ENCODE results near the gene GABBR2.

Gene GABBR2

GRCh38 chr9:98330831-98331230 is 377.9 kb downstream of the GABBR2 start:
- DNase-seq, result no peak

- no peak for DNase-seq
These were observed 378.8 kb downstream of the GABBR2 start for GRCh38 chr9:98329904-98330303.

GRCh38 chr9:98329281-98329680 is 379.5 kb downstream of the GABBR2 start:
- no peak for DNase-seq

DNA sequence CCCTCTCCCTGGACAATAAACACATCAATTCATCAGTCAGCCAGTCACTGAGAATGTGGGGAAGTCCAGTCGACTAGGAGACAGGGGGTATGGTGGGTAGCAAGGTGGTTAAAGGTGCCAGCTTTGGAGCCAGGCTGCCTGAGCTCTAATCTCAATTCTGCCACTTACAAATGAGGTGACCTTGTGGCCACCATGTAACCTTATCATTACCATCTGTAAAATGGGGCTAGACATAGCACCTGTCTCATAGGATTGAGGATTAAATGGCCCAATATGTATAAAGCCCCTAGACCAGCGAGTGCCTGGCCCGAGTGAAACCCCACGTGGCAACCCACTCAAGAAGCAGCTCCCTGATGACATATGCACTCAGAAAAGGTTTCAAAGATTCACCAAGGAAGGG is 380.0 kb downstream of the GABBR2 start:
- no peak for DNase-seq

DNA sequence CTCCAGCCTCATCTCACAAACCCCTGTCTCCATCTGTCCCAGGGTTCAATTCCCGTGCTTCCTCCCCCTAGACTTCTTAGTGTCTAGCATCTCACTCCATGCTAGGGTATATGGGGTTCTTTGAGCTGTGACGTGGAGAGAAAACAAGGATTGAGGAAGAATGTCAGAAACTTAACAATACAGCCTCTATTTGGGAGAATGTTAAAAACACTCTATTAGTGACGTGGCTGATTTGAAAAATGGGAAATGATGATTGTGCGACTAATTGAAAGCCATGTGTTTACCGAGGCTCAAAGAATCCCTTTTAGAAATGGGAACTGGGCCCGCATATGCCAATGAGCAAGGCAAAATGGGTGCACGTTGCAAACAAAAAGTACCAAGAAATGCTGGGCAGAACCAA is 380.6 kb downstream of the GABBR2 start:
- DNase-seq, result no peak

GRCh38 chr9:98327249-98327561 is 381.5 kb downstream of the GABBR2 start:
- DNase-seq, result no peak

DNA sequence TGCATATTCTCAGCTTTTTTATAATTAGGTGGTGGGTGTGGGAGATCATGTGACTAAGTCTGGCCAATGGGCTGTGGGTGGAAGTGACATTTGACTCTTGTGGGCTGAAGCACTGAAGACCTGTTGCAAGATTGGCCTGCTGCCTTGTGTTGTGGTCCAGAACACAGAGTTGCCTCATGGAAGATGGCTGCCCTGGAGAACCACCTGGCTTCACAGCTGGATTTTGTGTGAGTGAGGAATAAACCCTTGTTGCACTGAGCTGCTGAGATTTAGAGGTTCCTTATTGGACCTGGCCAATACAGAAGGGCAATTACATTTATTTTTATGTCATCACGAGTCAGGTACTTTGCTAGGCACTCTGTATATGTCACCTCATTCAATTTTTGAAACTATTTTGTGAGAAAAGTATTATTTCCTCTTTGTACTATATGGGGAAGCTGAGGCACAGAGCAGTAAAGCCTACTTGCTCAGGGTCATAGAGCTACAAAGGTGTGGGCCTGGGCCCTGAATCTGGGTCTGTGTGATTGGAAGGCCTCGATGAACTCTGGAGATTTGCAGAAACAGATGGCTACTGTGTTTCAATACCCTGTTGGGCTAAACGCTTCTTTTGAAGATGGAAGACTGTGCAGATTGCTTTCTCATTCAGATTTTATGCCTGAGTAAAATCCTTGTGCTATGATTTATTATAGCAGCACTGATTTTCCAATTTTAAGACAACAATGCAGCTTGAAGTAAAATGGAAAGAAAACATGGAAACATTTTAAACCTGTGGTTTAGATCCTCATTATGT is 382.1 kb downstream of the GABBR2 start:
- DNase-seq, result no peak

DNA sequence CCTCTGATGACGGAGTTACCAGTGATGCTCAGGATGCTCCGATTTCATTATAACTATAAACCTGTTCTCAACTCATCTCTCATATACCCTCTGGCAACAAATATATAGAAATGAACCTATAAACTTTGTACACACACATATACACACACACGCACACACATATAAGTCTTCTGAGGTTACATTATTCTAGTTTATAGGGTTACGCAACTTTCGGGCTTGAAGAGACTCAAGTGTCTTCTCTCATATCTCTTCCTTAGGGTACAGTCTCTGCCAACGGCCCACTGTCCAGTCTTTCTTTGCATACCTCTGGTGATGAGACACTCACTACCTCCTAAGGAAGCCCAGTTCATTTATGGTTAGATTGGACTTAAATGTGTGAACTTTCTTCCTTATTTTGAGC is 383.9 kb downstream of the GABBR2 start:
- no peak for DNase-seq

DNA sequence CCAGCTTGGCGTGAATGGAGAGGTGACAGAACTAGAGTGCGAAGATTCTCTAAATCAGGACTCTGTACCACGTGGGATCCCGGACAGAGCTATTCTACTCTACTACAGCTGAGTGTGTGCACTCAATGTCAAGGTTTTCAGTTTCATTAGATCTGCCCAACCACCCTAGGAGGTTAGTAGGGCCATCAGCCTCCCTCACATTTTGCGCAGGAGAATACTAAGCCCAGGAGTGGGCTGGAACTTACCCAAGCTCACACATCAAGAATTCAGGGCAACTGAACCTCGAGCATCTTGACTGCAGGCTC is 385.0 kb downstream of the GABBR2 start:
- DNase-seq, result no peak

- DNase-seq, result no peak
These were observed 385.5 kb downstream of the GABBR2 start for GRCh38 chr9:98323051-98323830.

DNA sequence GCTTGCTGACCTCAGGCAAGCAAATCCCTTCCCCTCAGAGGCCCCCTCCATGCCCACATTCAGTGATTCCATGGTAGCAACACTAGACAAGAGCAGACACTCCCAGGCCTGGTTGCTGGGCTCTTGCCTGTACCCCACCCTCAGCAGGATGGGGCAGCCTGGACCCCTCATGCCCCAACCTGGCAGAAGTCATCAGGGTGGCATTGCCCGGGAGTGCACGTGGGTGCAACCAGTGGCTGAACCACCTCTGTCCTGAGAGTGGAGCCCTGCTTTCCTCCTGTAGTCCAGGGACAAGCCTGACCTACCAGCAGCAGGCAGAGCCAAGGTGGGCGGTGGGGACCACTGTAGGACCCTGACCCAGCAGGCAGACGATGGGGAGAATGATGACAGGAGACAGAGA is 387.5 kb downstream of the GABBR2 start:
- no peak for DNase-seq

DNA sequence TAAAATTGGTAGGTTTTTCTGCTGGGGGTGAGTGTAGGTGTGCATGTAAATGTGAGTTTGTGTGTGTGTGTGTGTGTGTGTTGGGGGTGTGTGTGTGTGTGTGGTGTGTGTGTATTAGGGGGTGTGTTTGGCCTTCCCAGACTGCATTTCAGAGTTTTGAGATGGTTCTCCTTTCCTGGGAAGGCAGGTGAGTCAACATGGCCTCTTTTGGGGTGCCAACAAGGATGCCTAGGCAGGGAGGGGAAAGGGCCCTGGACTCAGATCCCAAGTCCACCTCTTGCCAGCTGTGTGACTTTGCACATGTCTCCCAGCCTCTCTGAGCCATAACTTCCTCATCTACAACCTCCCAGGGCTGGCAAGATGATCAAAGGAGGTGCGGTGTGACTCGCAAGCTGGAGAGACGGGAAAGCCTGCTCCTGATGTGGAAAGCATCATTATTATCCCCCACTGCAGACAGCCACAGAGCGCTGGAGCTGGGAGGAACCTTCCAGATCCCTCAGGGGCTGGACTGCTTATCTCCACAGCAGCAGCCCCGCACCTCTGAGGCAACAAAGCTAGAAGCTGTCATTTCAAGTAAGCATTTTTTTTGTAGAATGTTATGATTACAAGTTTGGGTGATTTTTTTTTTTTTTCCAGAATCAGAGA is 389.8 kb downstream of the GABBR2 start:
- no peak for DNase-seq

DNA sequence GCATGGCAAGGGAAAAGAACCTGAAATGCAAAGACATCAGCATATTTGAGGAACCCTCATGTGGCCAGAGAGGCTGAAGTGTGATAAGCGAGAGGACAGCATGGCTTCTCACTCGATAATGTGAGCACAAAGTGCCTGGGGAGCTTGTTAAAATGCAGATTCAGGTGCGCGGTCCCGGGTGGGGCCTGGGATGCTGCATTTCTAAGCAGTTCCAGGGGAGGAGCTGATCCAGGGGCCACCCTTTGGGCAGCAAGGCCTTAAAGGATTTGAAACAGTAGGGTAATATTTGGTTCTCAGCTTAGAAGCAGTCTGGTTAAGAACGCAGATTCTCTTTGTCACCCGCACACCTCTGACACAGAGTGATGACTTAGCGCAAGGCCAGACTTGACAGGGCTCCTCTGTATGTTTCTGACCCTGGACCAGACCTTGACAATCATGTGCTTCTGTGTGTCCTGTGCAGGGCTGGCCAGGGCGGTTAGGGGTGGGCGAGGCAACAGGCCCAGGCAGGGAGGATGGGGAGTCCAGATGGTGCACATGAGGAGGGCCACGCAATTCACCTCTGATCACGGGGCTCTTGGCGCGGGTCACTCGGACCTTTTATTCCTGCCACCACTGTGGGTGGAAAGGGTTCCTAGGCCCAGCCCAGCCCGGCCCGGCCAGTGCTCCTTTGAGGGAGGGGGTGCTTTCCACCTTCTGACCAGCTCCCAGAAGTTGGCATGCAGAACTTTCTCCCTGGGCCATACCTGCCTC is 390.5 kb downstream of the GABBR2 start:
- DNase-seq, result no peak

DNA sequence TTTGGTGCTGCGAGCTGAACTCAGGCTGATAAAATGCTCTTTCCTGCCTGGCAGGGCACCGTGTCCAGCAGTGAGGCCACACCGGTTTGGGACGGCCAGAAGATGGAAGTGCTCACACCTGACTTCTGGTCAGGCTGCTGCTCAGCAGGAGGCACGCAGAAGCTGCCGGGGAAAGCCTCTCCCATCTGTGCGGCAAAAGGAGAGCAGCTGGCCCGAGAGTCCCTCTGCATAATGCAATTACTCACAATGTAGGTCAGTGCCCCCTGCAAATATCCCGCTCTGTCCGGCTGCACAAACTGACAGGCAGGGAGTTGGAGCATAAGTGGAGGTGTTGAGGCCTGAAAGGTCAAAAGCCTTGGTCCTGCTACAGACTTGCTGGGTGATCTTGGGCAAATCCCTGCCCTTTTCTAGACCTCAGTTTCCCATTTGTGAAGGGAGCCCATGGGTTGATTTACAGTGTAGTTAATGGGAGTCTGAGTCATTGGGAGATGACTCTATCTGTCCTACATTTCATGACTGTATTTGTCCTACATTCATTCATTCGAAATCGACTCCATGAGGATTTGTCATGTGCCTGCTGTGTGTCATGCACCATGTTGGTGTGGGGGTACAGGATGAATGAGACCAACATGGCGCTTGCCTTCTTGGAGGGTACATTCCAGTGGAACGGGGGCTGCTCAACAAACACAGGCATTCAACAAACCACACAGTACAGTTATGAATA is 391.4 kb downstream of the GABBR2 start:
- no peak for DNase-seq

GRCh38 chr9:98316445-98317133 is 392.1 kb downstream of the GABBR2 start:
- DNase-seq, result no peak

GRCh38 chr9:98315551-98316060 is 393.1 kb downstream of the GABBR2 start:
- DNase-seq, result peak in 57 of 58 donors; percentile 4 to 88 (median 52)

DNA sequence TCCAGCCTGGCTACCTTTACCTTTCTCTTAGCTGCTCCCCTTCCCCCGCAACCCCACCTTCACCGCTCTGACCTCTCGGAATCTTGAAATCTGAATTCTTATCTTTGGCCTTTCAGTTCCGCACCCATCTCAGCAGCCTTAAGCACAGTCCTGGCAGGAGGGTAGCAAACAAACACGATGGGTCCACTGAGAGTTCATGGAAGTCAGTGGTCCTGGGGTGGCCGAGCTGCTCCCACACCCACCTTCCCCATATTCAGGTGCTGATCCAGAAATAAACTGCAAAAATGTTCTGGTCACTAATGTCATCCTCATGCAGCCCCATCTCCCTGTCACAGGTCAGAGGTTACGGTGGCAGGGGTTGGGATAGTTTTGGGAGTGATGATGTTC is 393.7 kb downstream of the GABBR2 start:
- no peak for DNase-seq

GRCh38 chr9:98314381-98315066 is 394.2 kb downstream of the GABBR2 start:
- DNase-seq, result no peak

GRCh38 chr9:98312365-98312764 is 396.4 kb downstream of the GABBR2 start:
- DNase-seq, result no peak

GRCh38 chr9:98311541-98311940 is 397.2 kb downstream of the GABBR2 start:
- DNase-seq, result no peak

All from anterior cingulate cortex (tissue), 58 donors.